ENCODE data around the gene EMX1. TPM values are rescaled to one million over a fixed set of nuclear protein-coding genes. Genes with fewer than 3 reads are reported as not detected.

EMX1 gene
- total RNA-seq, 1 experiment from 2014 or later = 0.72 TPM

DNA sequence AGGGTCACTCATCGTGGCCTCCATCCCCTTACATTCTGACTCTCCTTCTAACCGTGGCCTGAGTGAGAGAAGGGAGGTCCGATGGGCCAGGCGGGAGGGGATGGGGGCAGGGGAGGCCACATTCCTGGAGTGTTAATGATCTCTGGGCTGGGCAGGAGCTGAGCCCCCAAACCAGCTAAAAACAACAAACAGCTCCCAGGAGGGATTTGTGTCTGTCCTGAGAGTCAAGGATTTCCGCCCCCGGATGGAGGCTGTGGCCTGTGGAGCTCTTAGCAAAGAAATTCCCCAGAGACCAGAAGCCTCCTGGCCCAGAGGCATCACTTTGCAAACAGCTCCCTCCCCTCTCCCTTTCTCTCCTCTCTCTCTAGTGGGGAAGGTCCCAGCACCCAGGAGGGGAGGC, 23.5 kb downstream of the EMX1 start:
- Histone ChIP-seq H2BK120ac (ENCODE audit: low read depth, low read length, poor library complexity, severe bottlenecking) (no peak overlapping the region), H3K18ac (ENCODE audit: insufficient read length, low read depth, low read length) (no peak overlapping the region), H4K91ac (ENCODE audit: insufficient read length, low read depth, low read length) (no peak overlapping the region), H3K27ac (ENCODE audit: insufficient read length, low read depth, low read length) (no peak overlapping the region), H3K79me2 (ENCODE audit: insufficient read depth, low read length) (no peaks in the 10 kb centered on the region), H2BK5ac (ENCODE audit: insufficient read length, low read length) (no peak overlapping the region), H3K4me2 (ENCODE audit: insufficient read depth, insufficient read length, low read length) (no peak overlapping the region), H4K8ac (replicated peaks; ENCODE audit: insufficient read length, low read depth, low read length) (no peak overlapping the region), H3K14ac (ENCODE audit: insufficient read depth, low read length) (no peak overlapping the region), H2AK5ac (ENCODE audit: insufficient read length, low read length) (no peak overlapping the region), H3K9ac (ENCODE audit: extremely low read depth, insufficient read length, low read length) (no peak overlapping the region), H2BK15ac (ENCODE audit: low read depth, low read length) (no peak overlapping the region), H3K4me1 (ENCODE audit: insufficient read depth, low read length) (peaks cover 3% of the 10 kb centered on the region; the same call in 1 of the 2 replicates), H3K9me3 (ENCODE audit: control insufficient read depth, low read depth, low read length) (no peaks in the 10 kb centered on the region), H4K20me1 (ENCODE audit: control insufficient read depth, insufficient read depth, insufficient read length) (no peaks in the 10 kb centered on the region), H4K5ac (ENCODE audit: insufficient read length, low read depth, low read length) (no peak overlapping the region), H3K79me1 (ENCODE audit: insufficient read depth, low read depth, low read length, poor library complexity, severe bottlenecking) (no peaks in the 10 kb centered on the region), H3K23ac (ENCODE audit: insufficient read length, low read depth, low read length) (no peak overlapping the region), H3T11ph (ENCODE audit: low read length) (no peak overlapping the region), H3K4ac (ENCODE audit: low read depth, low read length) (no peak overlapping the region), H3K56ac (ENCODE audit: insufficient read length, low read depth, low read length) (no peak overlapping the region), H2AFZ (ENCODE audit: low read length) (no peak overlapping the region), H2BK12ac (ENCODE audit: insufficient read length, low read depth, low read length) (no peak overlapping the region), H2BK20ac (ENCODE audit: low read depth, low read length, poor library complexity, severe bottlenecking) (no peak overlapping the region), H3K23me2 (ENCODE audit: insufficient read length, low read depth, low read length, poor library complexity, severe bottlenecking) (peaks cover 2% of the 10 kb centered on the region), H3K27me3 (ENCODE audit: insufficient read depth, low read length) (no peaks in the 10 kb centered on the region; the same call in 1 of the 2 replicates)
- H3K9me3 Mint-ChIP-seq = no peaks in the 10 kb centered on the region
- H3K36me3 Mint-ChIP-seq (ENCODE audit: insufficient read depth in 1 of 3, low read depth in 3 of 3) = peaks cover 5 to 17% (median 10%) of the 10 kb centered on the region in 3 experiments; a peak in 6 of 7 replicates
- no peak overlapping the region for H3K4me3 Mint-ChIP-seq
- WGBS (ENCODE audit: extremely low coverage, insufficient read length, low lambda C conversion rate) = no CpG with 5 or more reads among the region's 6 CpGs
- peak overlapping the region in 2 of 3 experiments; percentile 72 to 77; a peak in 3 of 7 replicates for H3K27ac Mint-ChIP-seq
- H3K4me1 Mint-ChIP-seq = peaks cover 33 to 53% of the 10 kb centered on the region in 2 experiments
- DNase-seq = no peak
- peaks cover 32% of the 10 kb centered on the region for H3K27me3 Mint-ChIP-seq (ENCODE audit: low read depth)
- TF ChIP-seq, protein P1, sequence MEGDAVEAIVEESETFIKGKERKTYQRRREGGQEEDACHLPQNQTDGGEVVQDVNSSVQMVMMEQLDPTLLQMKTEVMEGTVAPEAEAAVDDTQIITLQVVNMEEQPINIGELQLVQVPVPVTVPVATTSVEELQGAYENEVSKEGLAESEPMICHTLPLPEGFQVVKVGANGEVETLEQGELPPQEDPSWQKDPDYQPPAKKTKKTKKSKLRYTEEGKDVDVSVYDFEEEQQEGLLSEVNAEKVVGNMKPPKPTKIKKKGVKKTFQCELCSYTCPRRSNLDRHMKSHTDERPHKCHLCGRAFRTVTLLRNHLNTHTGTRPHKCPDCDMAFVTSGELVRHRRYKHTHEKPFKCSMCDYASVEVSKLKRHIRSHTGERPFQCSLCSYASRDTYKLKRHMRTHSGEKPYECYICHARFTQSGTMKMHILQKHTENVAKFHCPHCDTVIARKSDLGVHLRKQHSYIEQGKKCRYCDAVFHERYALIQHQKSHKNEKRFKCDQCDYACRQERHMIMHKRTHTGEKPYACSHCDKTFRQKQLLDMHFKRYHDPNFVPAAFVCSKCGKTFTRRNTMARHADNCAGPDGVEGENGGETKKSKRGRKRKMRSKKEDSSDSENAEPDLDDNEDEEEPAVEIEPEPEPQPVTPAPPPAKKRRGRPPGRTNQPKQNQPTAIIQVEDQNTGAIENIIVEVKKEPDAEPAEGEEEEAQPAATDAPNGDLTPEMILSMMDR (conservative IDR thresholded peaks at IDR 0.05) = no peak
